GM21381 (cell line): ENCODE data around the gene IL1R2.

Experiments used
- ATAC-seq: cut with Tn5 transposase; IDR thresholded peaks from one replicate; pipeline ENCODE4 v1.9.1; 2021; ENCODE audit warnings: mild to moderate bottlenecking, moderate library complexity; ENCODE audit not compliant: unreplicated experiment

The IL1R2 gene

DNA sequence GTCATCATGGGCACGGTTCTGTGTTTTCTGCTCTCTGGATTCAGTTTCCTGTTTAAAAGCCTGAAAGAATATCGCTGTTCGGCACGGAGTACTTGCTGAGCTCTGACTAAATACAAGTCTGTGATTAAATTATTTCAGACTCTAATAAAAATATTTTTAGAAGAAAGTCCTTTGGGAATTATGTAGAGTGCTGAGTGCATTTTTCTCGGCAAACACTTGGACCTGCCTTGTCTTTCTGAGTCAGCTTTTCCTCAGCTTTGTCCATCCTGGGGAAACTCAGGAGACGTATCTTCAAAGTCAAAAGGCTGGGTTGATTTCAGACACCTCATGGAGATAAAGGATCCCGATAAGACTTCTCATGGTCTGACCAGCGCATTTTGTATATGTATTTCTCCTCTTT is 45.9 kb downstream of the IL1R2 start:
- ATAC-seq = no peak

DNA sequence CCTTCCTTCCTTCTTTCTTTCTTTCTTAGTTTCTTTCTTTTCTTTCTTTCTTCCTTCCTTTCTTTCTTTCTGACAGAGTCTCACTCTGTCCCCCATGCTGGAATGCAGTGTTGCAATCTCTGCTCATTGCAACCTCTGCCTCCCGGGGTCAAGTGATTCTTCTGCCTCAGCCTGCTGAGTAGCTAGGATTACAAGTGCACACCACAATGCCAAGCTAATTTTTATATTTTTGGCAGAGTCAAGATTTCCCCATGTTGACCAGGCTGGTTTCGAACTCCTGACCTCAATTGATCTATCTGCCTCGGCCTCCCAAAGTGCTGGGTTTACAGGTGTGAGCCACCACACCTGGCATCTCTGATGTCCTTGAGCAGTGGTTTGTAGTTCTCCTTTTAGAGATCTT is 48.5 kb downstream of the IL1R2 start:
- no peak for ATAC-seq

DNA sequence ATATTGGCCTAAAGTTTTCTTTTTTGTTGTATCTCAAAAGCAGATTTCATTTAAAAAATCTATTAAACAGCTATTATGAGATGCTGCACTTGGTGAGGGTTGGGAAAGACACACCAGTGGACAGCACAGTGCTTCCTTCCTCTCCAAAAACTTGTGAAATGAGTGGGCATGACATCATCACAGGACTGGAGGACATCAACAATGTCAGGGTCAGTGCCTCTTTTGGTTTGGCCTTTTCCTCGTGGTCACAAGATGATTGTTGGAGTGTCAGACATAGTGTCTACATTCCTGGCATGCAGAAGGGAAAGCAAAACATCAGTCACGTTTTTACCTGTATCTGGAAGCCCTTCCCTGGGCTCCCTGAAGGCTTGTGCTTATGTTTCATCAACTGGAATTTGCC is 49.6 kb downstream of the IL1R2 start:
- ATAC-seq = no peak

DNA sequence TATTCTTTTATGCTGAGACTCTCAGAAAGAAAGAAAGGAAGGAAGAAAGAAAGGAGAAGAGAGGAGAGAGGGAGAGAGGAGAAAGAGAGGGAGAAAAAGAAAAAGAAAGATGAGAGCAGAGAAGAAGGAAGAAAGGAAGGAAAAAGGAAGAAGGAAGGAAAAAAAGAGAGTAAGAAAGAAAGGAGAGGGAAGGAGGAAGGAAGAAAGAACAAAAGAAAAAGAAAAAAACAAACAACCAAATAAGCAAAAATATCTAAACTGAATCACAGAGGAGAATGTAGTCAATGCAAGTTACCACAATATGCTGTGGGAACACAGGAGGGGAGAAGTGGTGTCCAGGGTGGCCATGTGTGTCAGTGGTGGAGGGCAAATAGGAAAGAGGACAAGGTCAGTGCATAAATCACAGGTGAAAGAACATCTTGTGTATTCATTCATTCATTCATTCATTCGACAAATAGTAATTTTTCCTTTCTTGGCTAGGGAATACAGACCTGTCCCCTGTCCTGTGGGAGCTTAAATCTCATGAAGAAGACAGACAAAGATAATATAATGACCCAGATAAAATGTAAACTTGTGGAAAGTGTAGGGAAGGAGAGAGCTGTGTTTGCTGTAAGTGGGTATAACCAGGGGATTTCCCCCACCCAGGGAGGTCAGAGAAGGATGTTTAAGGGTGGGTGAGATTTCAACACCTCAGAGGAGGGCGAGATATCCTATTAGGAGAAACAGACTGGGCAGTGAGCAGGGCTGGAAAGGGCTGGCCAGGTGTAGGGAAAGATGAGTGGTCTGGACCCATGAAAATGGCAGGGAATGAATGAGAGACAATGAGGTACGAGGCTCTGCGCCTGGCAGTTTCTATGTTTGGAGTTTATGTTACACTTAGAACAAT is 50.7 kb downstream of the IL1R2 start:
- ATAC-seq = no peak

DNA sequence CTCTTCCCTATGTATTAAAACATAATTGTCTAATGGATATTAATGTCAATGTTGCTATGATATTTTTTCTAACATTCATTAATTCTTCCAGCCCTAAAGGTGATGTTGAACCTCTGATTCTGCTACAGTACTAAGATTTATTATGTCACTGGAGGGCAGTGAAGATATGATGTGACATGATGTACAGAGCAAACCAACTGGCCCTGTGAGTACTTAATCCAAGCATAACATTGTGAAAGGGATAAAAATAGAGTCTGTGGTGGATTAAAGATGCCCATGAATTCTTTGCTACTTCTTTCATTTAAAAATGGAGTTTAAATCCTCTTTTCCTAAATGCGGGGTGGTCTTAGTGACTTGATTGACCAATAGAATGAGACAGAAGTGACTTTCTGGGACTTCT is 51.8 kb downstream of the IL1R2 start:
- ATAC-seq = no peak

DNA sequence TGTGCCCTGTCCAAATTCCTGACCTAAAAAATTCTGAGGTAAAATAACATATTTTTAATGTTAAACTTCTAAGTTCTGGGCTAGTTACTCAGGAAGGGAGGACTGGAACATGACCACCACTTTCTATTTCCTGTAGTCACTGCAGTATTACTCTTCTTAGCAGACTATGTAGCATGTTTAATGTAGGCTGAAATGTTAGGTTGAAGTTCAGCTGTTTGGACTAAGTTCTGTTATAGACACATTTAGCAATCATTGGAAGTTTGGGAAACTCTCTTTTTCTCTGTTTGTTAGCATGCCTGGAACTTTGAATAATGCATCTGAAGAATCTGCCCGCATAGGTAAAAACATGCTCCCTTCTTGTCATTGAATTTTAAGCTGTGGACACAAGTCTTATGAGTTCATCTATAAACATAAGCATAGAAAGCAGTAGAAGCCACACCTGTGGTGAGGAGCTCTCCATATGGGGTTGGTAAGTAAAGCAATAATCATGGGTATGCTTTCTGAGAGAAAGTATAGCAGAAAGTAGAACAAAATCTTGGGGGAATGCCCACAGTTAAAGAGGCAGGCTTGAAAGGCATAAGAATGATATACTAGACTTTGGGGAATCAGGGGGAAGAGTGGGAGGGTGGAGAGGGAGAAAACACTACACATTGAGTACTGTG is 52.6 kb downstream of the IL1R2 start:
- ATAC-seq = no peak

DNA sequence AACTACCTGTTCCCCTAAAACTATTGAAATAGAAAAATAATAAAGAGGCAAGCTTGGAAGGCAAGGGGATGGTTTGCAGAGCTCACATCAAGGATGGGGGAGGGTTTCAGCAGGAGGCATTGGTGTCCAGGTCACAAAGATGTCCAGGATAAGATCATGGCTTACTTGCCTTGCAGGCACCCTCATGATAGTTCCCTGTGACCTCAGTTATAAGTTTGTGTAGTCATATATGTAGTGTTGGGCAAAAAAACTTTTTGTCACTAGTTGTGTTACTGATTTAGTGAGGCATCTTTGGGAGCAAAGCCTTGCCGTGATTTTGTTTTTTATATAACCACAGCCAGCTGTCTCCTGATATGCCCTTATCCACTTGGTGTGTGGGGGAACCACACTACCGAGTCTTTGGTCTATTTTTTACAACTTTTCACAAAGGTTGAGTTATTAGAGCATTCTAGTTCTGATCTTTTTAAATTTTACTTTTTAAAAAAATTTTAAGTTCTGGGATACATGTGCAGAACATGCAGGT is 53.3 kb downstream of the IL1R2 start:
- ATAC-seq = no peak

DNA sequence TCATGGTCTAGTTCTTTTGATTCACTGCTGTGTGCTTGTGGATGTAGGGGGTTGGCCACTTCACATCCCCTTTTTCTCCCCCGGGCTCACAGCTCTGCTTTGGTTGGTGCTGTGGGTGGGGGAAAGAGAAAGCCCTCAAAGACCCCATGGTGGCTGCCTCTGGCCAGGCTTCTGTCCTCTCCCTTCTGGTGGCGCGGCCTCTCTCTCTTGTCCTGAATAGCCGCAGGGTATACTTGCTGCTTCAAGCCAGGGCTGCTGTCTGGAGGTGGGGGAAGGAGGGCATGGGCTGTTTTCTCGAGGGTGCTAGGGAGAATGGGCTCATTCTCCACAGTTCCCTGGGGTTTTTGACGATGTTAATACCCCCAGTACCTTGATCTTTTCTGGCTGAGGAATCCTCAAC is 53.9 kb downstream of the IL1R2 start:
- ATAC-seq = no peak

DNA sequence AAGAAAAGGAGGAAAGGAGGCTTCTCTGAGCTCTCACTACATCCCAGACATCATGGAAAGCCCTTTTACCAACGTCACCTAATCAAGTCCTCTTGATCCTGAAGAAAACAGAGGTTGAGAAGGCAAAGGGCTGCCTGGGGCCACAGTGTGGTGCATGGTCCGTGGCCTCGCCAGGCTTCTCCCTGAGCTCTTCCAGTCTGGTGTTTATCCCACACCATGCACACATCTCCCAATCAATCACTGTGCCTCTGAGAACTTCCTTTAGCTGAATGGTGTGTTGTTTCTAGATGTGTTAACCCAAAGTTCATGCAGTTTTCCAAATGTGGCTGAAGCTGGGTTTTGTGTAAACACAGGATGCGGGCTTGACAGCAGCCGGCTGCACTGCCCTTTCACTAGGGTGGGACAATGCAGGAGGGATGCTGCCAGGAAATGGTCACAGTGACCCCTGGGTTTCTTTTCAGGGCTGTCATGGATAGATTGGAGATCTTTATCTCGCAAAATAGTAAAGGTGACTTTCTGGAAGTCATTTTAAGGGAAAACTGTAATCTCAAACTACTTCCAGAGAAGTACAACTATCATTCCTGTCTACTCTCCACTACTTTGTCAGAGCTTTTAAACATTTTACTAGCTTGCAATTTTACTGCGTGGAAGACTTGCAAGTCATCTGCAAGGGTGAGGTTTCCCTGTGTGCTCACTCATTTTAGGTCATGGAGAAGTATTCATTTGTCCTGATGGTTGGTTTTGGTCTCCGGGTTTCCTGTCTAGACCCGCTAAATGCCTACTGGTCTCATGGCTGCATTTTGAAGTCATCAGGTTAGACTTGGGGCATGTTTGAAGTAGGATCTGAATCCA is 54.6 kb downstream of the IL1R2 start:
- ATAC-seq = no peak

DNA sequence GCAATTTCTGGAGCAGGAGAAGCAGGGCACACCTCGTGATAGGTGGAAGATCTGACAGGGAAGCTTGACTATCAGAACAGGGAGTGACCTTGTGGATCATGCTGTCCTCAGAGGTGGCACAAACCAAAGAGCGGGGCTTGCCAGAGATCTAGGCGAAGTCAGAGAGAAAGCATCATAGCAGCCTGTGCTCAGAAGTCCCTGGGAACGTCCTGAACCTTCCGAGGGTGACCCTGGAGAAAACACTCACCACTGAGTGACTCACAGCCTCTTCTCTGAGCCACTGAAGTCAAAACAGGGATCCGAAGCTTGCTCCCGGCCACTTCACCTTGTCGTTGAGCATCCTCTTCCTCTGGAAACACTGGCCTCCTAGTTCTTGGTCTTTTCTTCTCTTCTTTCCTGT is 56.7 kb downstream of the IL1R2 start:
- no peak for ATAC-seq

DNA sequence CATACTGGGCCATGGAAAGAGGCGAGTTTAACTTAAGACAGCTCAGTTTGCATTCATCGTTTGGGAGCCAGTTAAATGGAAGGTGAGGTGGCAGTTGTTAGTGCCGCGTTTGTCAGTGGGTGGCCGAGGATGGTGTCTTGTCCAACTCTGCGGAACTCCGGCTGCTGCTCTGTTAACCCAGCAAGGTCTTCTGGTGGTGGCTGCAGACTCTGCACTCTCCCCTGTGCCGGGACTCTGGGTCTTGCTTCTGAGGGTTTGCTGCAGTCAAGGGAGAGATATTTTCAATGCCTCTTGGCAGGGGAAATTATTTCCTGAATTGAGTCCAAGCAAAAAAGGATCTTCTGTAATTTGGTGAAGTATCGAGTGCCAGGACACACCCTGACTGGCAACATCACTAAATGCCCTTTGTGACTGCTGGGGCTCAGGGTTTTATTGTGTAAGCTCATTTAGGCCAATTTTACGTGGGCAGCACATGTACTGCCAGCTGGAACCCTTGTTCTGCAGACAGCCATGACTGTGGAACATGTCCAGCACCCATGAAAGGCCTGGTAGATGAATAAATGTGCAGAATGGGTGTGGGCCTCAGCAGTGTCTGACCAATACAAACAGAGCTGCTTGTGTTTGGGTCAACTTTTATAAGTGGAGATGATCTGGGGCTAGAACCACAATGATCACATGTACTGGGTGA is 58.1 kb downstream of the IL1R2 start:
- no peak for ATAC-seq

DNA sequence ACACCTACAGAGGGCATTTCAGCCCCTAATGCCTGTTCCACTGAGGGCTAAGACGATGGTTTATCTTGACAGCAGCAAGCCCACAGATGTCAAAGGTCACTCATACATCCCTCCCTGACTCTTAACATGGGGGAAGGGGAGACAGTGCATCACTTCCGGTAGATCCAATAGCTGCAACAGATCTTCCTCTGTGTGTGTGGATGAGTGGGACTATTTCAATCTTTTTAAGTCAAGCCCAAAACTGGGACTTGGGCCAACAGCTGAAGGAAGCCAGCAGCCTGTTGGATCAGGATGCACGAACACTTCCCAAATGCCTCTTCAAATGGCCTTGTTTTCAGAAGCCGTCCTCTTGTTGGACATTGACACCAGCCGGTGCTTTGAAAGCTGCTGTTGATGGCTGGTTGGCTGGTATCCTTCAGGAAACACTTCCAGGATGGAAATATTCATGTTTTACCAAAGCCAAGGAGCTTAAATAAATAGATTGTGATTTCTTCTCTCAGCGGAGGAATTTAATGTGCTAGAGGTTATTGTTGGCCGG is 59.2 kb downstream of the IL1R2 start:
- no peak for ATAC-seq

DNA sequence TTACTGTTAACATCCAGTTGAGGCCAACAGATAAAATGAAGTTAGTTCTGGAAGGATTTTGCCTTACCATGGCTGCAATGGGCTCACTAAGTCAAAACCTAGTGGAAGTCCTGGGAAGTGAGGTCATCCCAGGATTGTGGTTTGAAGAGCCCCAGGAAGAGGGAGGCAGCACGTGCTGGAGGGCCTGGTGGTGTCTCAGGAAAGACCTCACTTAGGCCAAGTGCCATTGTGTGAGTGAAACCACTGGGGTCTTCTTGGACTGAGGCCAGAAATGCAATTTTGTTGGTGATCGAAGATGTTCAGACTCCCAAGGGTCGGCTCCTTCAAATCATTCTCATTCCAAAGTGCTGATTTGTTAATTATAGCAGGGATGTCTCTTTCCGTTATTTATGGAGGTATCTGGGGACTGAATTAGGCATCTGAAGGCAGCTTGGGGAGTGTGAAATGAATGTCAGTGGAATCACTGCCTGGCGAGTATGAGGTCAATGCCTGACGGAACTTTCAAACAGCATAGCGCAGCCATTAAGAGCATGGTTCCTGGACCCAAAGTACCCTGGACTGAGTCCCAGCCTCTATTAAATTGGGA is 60.0 kb downstream of the IL1R2 start:
- no peak for ATAC-seq

DNA sequence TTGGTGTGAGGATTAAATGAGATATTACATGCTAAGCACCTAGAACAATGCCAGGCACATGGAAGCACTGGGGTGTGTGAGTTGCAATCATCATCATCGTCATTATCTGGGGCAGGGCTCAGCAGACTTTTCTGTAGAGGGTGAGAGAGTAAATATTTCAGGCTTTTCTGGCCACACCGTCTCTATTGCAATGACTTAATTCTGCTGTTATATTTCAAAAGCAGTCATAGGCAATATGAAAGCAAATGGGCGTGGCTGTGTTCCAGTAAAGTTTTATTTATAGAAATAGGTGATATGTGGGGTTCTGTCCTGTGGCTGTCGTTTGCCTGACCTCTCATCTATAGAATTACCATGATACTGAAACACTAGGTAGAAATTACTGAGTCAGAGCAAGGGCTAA is 60.6 kb downstream of the IL1R2 start:
- no peak for ATAC-seq

DNA sequence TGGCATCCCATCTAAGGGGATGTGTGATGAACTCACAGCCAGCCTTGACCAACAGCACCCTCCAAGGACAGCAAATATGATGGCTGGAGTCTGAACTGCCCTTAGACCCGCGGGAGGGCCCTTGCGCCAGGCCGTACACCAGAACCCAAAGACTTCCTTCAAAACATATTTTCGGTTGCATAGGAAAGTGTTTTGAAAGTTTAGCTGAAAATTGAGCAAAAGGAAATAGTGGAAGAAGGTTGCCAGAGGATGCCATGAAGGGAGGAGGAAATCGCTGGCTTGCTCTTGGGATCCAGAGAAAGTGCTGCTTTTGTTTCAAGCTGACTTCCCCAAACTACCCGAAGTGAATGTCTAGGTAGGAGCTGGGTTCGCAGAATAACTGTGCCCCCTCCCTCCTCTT is 61.3 kb downstream of the IL1R2 start:
- no peak for ATAC-seq

DNA sequence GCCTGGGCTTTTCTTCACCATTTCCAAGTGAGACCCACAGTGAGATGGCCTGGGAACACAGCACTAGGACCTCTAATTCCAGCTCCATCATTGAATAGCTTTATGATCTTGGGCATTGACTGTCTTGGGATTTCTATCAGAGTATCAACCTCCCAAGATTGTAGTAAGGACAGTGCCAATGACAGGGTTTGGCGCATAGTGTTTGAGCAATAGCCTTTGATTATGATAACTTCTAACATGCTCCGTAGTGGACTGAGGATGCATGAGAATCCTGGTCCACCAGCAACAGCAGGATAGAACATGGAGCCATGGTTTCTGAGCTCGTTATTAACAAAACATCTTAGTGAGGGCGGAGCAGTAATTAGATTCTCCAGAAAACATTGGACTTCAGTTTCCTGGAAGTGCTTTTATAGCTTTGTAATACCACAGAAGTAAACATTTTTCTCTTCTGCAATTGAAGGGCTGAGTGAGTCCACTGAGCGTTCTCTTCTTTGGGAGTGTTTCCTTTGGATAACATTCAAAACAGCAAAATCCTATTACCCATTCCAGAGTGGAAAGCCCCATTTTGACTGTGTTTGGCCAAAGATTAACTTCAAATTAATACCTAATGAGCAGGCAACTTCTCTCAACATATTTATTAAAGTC is 63.7 kb downstream of the IL1R2 start:
- no peak for ATAC-seq

DNA sequence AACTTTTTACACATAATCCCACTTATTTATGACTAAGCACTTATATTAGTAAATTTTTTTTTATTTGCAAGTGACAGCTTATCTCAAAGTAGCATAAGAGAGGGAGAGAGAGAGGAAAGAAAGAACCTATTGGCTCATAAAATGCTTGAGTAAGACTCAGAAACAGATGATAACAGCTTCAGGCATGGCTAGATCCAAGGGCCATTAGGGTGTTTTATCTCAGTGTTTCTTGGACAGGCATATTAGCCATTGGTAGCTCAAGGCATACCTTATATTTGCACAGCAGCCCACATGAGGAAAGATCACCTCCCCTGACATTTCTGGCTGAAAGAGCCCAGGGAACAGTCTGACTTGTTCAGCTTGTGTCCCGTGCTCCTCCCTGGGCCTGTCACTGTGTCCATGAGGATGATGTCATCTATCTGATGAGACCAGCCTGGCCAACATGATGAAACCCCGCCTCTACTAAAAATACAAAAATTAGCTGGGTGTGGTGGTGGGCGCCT is 64.4 kb downstream of the IL1R2 start:
- ATAC-seq = no peak

DNA sequence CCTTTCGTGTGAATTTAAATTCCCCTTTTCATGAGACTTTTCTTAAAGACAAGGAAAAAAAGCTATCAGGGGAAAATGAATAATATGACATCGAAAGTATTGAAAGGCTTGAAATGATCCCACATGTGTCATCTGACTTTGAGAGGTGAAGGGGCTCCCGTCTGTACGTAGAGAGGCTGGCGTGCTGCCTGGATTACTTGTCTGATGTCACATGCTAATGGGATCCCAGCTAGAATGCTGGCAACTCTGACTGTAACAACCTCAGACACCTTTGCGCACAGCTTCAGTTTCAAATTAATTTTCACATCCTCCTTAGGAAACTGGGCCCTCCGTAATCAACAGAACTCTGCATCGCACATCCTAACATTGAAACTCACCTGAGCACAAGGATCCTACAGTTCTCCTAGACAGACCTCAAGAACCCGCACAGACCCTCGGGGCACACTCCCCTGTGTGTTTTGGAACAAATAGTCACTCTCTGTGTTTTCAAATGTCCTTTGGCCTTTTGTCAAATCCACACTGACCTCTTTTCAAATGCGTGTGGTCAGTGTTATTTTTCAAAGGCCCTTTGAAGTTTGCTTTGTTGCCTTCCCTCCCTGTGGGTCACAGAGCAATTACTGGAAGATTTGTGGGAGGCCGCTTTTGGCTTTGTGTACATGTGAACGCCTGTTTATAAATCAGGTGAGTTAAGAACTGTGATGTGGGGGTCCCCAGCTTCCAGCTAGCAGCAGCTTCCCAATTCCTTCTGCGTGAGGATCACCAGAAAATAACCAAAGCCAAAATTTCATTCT is 65.9 kb downstream of the IL1R2 start:
- no peak for ATAC-seq
